HepG2 (cell line): ENCODE data around the gene MAFF. TPM values are rescaled to one million over a fixed set of nuclear protein-coding genes. Genes with fewer than 3 reads are reported as not detected.
A peak's percentile ranks its signal among the peaks of the same experiment; 100 is the strongest.

Experiments
- ADNP ChIP-seq: sonication (generic); formaldehyde crosslinking; IDR thresholded peaks from 2 replicates; pipeline ENCODE4 v1.4.0; 2020; ENCODE audit warnings: missing genetic modification reagents
- AHR ChIP-seq: IDR thresholded peaks from 2 replicates; pipeline ENCODE4 v1.6.1; 2018; ENCODE audit warnings: missing genetic modification reagents, missing compliant biosample characterization
- ATF1 ChIP-seq: IDR thresholded peaks from 2 replicates; pipeline ENCODE4 v1.6.1; 2016; ENCODE audit warnings: mild to moderate bottlenecking, control low read depth
- FOSL1 ChIP-seq: sonication (generic); formaldehyde crosslinking; IDR thresholded peaks from 2 replicates; pipeline ENCODE4 v1.9.0; 2021; ENCODE audit warnings: missing genetic modification reagents, borderline replicate concordance
- HMG20A ChIP-seq: IDR thresholded peaks from 2 replicates; pipeline ENCODE4 v1.6.1; 2016; ENCODE audit warnings: borderline replicate concordance
- IRX3 ChIP-seq: sonication (generic); formaldehyde crosslinking; IDR thresholded peaks from 2 replicates; pipeline ENCODE4 v1.8.1; 2023; ENCODE audit warnings: mild to moderate bottlenecking, low read depth, missing genetic modification reagents, borderline replicate concordance
- KDM6A ChIP-seq: IDR thresholded peaks from 2 replicates; pipeline ENCODE4 v1.6.1; 2016; ENCODE audit warnings: low read depth
- MED1 ChIP-seq: sonication (generic); formaldehyde crosslinking; IDR thresholded peaks from 2 replicates; pipeline ENCODE4 v1.4.0; 2020; ENCODE audit warnings: missing genetic modification reagents
- MEIS1 ChIP-seq: sonication (generic); formaldehyde crosslinking; IDR thresholded peaks from 2 replicates; pipeline ENCODE4 v1.9.0; 2021; ENCODE audit warnings: mild to moderate bottlenecking, missing genetic modification reagents, moderate library complexity, borderline replicate concordance
- NCOA2 ChIP-seq: sonication (generic); formaldehyde crosslinking; IDR thresholded peaks from 2 replicates; pipeline ENCODE4 v1.8.0; 2022; ENCODE audit warnings: inconsistent platforms
- RARA ChIP-seq: IDR thresholded peaks from 2 replicates; pipeline ENCODE4 v1.6.1; 2016; ENCODE audit warnings: missing genetic modification reagents, missing compliant biosample characterization
- RFX5 ChIP-seq: IDR thresholded peaks from 2 replicates; pipeline ENCODE4 v1.6.1; 2011; ENCODE audit warnings: low read depth, low read length, improper control_type of control experiment
- SMARCC2 ChIP-seq: fragments of 450-650 bp; IDR thresholded peaks from 2 replicates; pipeline ENCODE4 v1.6.1; 2017; ENCODE audit warnings: antibody characterized with exemption, mild to moderate bottlenecking
- ZBTB42 ChIP-seq: sonication (generic); formaldehyde crosslinking; IDR thresholded peaks from 2 replicates; pipeline ENCODE4 v1.5.0; 2020; ENCODE audit warnings: mild to moderate bottlenecking, missing genetic modification reagents
- ZNF101 ChIP-seq: sonication (generic); formaldehyde crosslinking; IDR thresholded peaks from 2 replicates; pipeline ENCODE4 v1.4.0; 2020; ENCODE audit warnings: mild to moderate bottlenecking, low read depth, missing genetic modification reagents, borderline replicate concordance
- ZNF33B ChIP-seq: sonication (generic); formaldehyde crosslinking; IDR thresholded peaks from 2 replicates; pipeline ENCODE4 v1.5.1; 2020; ENCODE audit warnings: mild to moderate bottlenecking, missing genetic modification reagents
- ZNF354B ChIP-seq: sonication (generic); formaldehyde crosslinking; IDR thresholded peaks from 2 replicates; pipeline ENCODE4 v1.8.0; 2022; ENCODE audit warnings: mild to moderate bottlenecking, missing genetic modification reagents
- ZNF451 ChIP-seq: sonication (generic); formaldehyde crosslinking; IDR thresholded peaks from 2 replicates; pipeline ENCODE4 v1.5.0; 2020; ENCODE audit warnings: mild to moderate bottlenecking, missing genetic modification reagents
- ZNF543 ChIP-seq: sonication (generic); formaldehyde crosslinking; IDR thresholded peaks from 2 replicates; pipeline ENCODE4 v1.4.0; 2020; ENCODE audit warnings: mild to moderate bottlenecking, missing genetic modification reagents
- ZNF564 ChIP-seq: sonication (generic); formaldehyde crosslinking; IDR thresholded peaks from 2 replicates; pipeline ENCODE4 v1.8.1; 2023; ENCODE audit warnings: mild to moderate bottlenecking, missing genetic modification reagents
- ZNF670 ChIP-seq: sonication (generic); formaldehyde crosslinking; IDR thresholded peaks from 2 replicates; pipeline ENCODE4 v1.8.0; 2022; ENCODE audit warnings: mild to moderate bottlenecking, missing genetic modification reagents, borderline replicate concordance
- ZNF687 ChIP-seq: sonication (generic); formaldehyde crosslinking; IDR thresholded peaks from 2 replicates; pipeline ENCODE4 v1.5.1; 2020; ENCODE audit warnings: mild to moderate bottlenecking, missing genetic modification reagents, moderate library complexity
- ZNF720 ChIP-seq: sonication (generic); formaldehyde crosslinking; IDR thresholded peaks from 2 replicates; pipeline ENCODE4 v1.4.0; 2020; ENCODE audit warnings: missing genetic modification reagents
- ZNF766 ChIP-seq: sonication (generic); formaldehyde crosslinking; IDR thresholded peaks from 2 replicates; pipeline ENCODE4 v1.5.0; 2020; ENCODE audit warnings: missing genetic modification reagents, borderline replicate concordance
- polyA plus RNA-seq, 8 experiments: library from polyadenylated mRNA; depleted of rRNA in 3 of 8; stranded (reverse) in 7 of 8; unstranded in 1 of 8; fragments of >200 nt; fragmentation: Illumina TruSeq in 4 of 8; extraction: Trizol in 4 of 8; gene quantifications; 2 replicates each; pipeline versions ENCODE4 v1.2.1 to v1.2.3, GENCODE V29; 2011 to 2016; ENCODE audit warnings: low read depth in 4 of 8, missing spikeins in 1 of 8, mixed read lengths in 1 of 8; ENCODE audit not compliant: insufficient read depth in 1 of 8
- total RNA-seq, 5 experiments: library from RNA; depleted of rRNA; stranded (reverse); fragments of >200 nt; fragmentation: Illumina TruSeq; extraction: Trizol; gene quantifications; 2 replicates each; pipeline ENCODE4 v1.2.3, GENCODE V29; 2016; ENCODE audit warnings: low read depth in 1 of 5
- TF ChIP-seq, protein P1 (sequence below): sonication (generic); formaldehyde crosslinking; IDR thresholded peaks from 2 replicates; pipeline ENCODE4 v1.8.0; 2022; ENCODE audit warnings: mild to moderate bottlenecking, missing genetic modification reagents, moderate library complexity
- TF ChIP-seq, protein P2 (sequence below): sonication (generic); formaldehyde crosslinking; IDR thresholded peaks from 2 replicates; pipeline ENCODE4 v1.4.0; 2020; ENCODE audit warnings: missing genetic modification reagents
- TF ChIP-seq, protein P3 (sequence below): conservative IDR thresholded peaks from 2 replicates; pipeline ENCODE4 v1.6.1; 2018; ENCODE audit warnings: missing genetic modification reagents

MAFF gene
- total and polyA plus RNA-seq, 2 of the 13 experiments (the other 11 are each of a cell fraction or from before 2014, with no cell fraction given) = 5.4 to 14.3 TPM

GRCh38 chr22:38181453-38182200, 20.2 kb upstream of the MAFF start, which contains the start of gene PLA2G6 (continued):
- TF ChIP-seq, protein P1, sequence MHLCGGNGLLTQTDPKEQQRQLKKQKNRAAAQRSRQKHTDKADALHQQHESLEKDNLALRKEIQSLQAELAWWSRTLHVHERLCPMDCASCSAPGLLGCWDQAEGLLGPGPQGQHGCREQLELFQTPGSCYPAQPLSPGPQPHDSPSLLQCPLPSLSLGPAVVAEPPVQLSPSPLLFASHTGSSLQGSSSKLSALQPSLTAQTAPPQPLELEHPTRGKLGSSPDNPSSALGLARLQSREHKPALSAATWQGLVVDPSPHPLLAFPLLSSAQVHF (CRISPR knock-in tag) = no peak
- TF ChIP-seq ZNF687 (CRISPR knock-in tag) (peak; percentile 53), FOSL1 (no peak), ZNF33B (CRISPR knock-in tag) (no peak), ZNF543 (no peak), ATF1 (CRISPR knock-in tag) (no peak), ADNP (no peak), ZNF451 (CRISPR knock-in tag) (no peak), SMARCC2 (no peak), ZNF670 (CRISPR knock-in tag) (no peak), MED1 (no peak; the same call in none of the 2 replicates), AHR (CRISPR knock-in tag) (no peak), RARA (CRISPR knock-in tag) (no peak), ZBTB42 (CRISPR knock-in tag) (no peak), KDM6A (no peak), ZNF354B (CRISPR knock-in tag) (no peak), ZNF564 (CRISPR knock-in tag) (no peak), ZNF720 (no peak), HMG20A (CRISPR knock-in tag) (no peak), NCOA2 (CRISPR knock-in tag) (no peak), ZNF766 (no peak), ZNF101 (CRISPR knock-in tag) (no peak), MEIS1 (CRISPR knock-in tag) (no peak), IRX3 (CRISPR knock-in tag) (no peak), RFX5 (no peak)
- TF ChIP-seq, protein P2, sequence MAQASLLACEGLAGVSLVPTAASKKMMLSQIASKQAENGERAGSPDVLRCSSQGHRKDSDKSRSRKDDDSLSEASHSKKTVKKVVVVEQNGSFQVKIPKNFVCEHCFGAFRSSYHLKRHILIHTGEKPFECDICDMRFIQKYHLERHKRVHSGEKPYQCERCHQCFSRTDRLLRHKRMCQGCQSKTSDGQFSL (CRISPR knock-in tag) = no peak
- TF ChIP-seq, protein P3, sequence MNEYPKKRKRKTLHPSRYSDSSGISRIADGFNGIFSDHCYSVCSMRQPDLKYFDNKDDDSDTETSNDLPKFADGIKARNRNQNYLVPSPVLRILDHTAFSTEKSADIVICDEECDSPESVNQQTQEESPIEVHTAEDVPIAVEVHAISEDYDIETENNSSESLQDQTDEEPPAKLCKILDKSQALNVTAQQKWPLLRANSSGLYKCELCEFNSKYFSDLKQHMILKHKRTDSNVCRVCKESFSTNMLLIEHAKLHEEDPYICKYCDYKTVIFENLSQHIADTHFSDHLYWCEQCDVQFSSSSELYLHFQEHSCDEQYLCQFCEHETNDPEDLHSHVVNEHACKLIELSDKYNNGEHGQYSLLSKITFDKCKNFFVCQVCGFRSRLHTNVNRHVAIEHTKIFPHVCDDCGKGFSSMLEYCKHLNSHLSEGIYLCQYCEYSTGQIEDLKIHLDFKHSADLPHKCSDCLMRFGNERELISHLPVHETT (CRISPR knock-in tag) = no peak
